ENCODE data around the gene ICAM1.
A peak's percentile ranks its signal among the peaks of the same experiment; 100 is the strongest.

The ICAM1 gene

GRCh38 chr19:10243606-10244005, 27.3 kb upstream of the ICAM1 start:
- no peak for DNase-seq

GRCh38 chr19:10245189-10245939, 25.6 kb upstream of the ICAM1 start:
- DNase-seq = no peak

- DNase-seq = no peak
These were observed 24.4 kb upstream of the ICAM1 start for GRCh38 chr19:10246511-10246910.

GRCh38 chr19:10251792-10252694, 18.9 kb upstream of the ICAM1 start, which contains the start of gene MRPL4:
Gene MRPL4, plus strand, starts transcription at chr19:10252214. Its CDS starts 40 bp downstream, at chr19:10252254.
- peak; percentile 99 for DNase-seq

- DNase-seq = no peak
These were observed 18.2 kb upstream of the ICAM1 start for GRCh38 chr19:10252707-10253106.

- DNase-seq = no peak
These were observed 16.7 kb upstream of the ICAM1 start for GRCh38 chr19:10254244-10254643.

- DNase-seq = no peak
These were observed 15.6 kb upstream of the ICAM1 start for GRCh38 chr19:10255358-10255757.

GRCh38 chr19:10256551-10256950, 14.4 kb upstream of the ICAM1 start:
- no peak for DNase-seq

- no peak for DNase-seq
These were observed 13.8 kb upstream of the ICAM1 start for GRCh38 chr19:10256970-10257615.

GRCh38 chr19:10258080-10258710, 12.7 kb upstream of the ICAM1 start:
- no peak for DNase-seq

GRCh38 chr19:10259162-10259905, 11.6 kb upstream of the ICAM1 start:
- DNase-seq = peak; percentile 84

GRCh38 chr19:10260141-10260584, 10.8 kb upstream of the ICAM1 start:
- DNase-seq = no peak

- peak; percentile 64 for DNase-seq
These were observed 8.1 kb upstream of the ICAM1 start for GRCh38 chr19:10262771-10263170.

GRCh38 chr19:10266706-10267105, 4.2 kb upstream of the ICAM1 start:
- no peak for DNase-seq

- DNase-seq = no peak
These were observed 2.8 kb upstream of the ICAM1 start for GRCh38 chr19:10268071-10268470.

GRCh38 chr19:10269333-10270179, 1.4 kb upstream of the ICAM1 start:
- peak; percentile 70 for DNase-seq

GRCh38 chr19:10270180-10270615, 722 bp upstream of the ICAM1 start:
- DNase-seq = no peak

GRCh38 chr19:10271543-10272086, 695 bp downstream of the ICAM1 start:
- no peak for DNase-seq

GRCh38 chr19:10274589-10274988, 3.7 kb downstream of the ICAM1 start:
- DNase-seq = no peak

Measured in fibroblast of skin of scalp (primary cell).